GM12892 (cell line): ENCODE measurements around the gene TRAPPC10.

ENCODE experiments used
- POLR2A ChIP-seq: IDR thresholded peaks from 2 replicates; pipeline ENCODE4 v1.6.1; 2011; ENCODE audit warnings: low read depth, low read length, control low read depth
- TAF1 ChIP-seq: IDR thresholded peaks from 2 replicates; pipeline ENCODE4 v1.6.1; 2011; ENCODE audit warnings: low read depth, mild to moderate bottlenecking, control low read depth, low read length, borderline replicate concordance

DNA sequence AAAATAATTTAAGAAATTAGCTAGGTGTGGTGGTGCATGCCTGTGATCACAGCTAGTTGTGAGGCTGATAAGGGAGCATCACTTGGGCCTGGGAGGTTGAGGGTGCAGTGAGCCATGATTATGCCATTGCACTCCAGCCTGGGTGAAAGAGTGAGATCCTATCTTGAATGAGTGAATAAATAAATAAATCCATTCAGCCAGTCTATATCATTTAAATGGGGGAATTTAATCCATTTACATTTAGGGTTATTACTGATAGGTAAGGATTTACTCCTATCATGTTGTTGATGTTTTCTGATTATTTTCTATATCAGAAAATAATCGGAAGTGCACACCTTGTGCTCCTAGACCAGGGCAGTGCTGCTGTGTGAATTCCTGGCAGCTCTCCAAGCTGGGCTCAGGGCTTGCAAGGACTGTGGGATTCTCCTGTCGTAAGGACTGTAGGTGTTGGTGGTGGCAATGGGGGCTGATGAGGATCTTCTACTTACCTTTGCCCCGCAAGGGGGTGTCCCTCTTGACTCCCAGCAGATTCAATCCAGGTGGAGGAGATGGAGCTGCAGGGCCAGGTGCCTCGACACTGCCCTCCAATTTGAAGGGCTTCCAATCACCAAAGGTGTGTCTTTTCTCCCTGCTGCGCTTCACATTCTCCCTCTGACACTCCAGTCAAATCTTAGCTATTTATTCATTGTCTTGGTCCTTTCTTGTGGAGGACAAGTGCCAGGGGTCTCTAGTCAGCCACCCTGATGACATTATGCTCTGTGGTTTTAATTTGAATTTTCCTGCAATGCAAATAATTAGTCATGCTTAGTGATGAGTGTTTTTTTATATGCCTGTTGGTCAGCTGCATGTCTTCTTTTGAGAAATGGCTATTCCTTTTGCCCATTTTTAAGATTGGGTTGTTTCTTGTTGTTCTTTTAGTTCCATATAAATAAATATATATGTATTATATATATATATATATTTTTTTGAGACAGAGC, 14.1 kb upstream of the TRAPPC10 start:
- TF ChIP-seq POLR2A (no peak), TAF1 (no peak)
